Fibroblast of lung (primary cell): ENCODE measurements around the gene GATAD1. TPM values are rescaled to one million over a fixed set of nuclear protein-coding genes. Genes with fewer than 3 reads are reported as not detected.

ENCODE experiments used
- DNase-seq, 2 donors: peaks; one replicate each; pipeline versions ENCODE4 v3.0.0 to v3.0.0-alpha.2; 2010; ENCODE audit warnings: low read depth in 2 of 2
- H2AFZ ChIP-seq: 2 replicates; pipeline ENCODE4 v1.5.1; 2012; ENCODE audit warnings: low read length, control low read depth, inconsistent platforms
- H3K27ac ChIP-seq: 2 replicates; pipeline ENCODE4 v1.5.1; 2011; ENCODE audit warnings: low read length, control low read depth; ENCODE audit not compliant: insufficient read depth
- H3K27me3 ChIP-seq: 2 replicates; pipeline ENCODE4 v1.5.1; 2011; ENCODE audit warnings: mild to moderate bottlenecking, low read length; ENCODE audit not compliant: control insufficient read depth, insufficient read depth
- H3K36me3 ChIP-seq: 2 replicates; pipeline ENCODE4 v1.5.1; 2011; ENCODE audit warnings: low read length; ENCODE audit not compliant: control insufficient read depth, insufficient read depth
- H3K4me1 ChIP-seq: 2 replicates; pipeline ENCODE4 v1.5.1; 2011; ENCODE audit warnings: low read length; ENCODE audit not compliant: control insufficient read depth, insufficient read depth; ENCODE audit errors: extremely low read depth
- H3K4me2 ChIP-seq: 2 replicates; pipeline ENCODE4 v1.5.1; 2011; ENCODE audit warnings: low read length, control low read depth; ENCODE audit not compliant: insufficient read depth; ENCODE audit errors: extremely low read depth
- H3K4me3 ChIP-seq, 4 experiments: fragments of 200-600 bp in 1 of 4; sonication (generic) in 1 of 4; replicated peaks in 1 of 4; 2 replicates each; pipeline ENCODE4 v1.5.1; 2011 to 2016; ENCODE audit warnings: low read length in 4 of 4, low read depth in 3 of 4, mild to moderate bottlenecking in 3 of 4, control low read depth in 2 of 4, inconsistent platforms in 1 of 4, mixed read lengths in 1 of 4; ENCODE audit not compliant: insufficient read depth in 1 of 4; ENCODE audit errors: control extremely low read depth in 1 of 4
- H3K79me2 ChIP-seq: 2 replicates; pipeline ENCODE4 v1.5.1; 2012; ENCODE audit warnings: mild to moderate bottlenecking, low read length, inconsistent platforms; ENCODE audit not compliant: control insufficient read depth, insufficient read depth
- H3K9ac ChIP-seq: 2 replicates; pipeline ENCODE4 v1.5.1; 2011; ENCODE audit warnings: mild to moderate bottlenecking, low read length, control low read depth; ENCODE audit not compliant: insufficient read depth
- H3K9me3 ChIP-seq: 2 replicates; pipeline ENCODE4 v1.5.1; 2012; ENCODE audit warnings: low read depth, low read length; ENCODE audit not compliant: control insufficient read depth, insufficient read depth
- H4K20me1 ChIP-seq: 2 replicates; pipeline ENCODE4 v1.5.1; 2011; ENCODE audit warnings: low read length; ENCODE audit not compliant: control insufficient read depth, insufficient read depth; ENCODE audit errors: extremely low read depth
- EZH2 ChIP-seq: IDR thresholded peaks from 2 replicates; pipeline ENCODE4 v1.5.1; 2012; ENCODE audit warnings: low read length, control low read depth, mild to moderate bottlenecking; ENCODE audit errors: missing control alignments
- polyA plus RNA-seq, 2 donors: library from polyadenylated mRNA; depleted of rRNA in 1 of 2; stranded (reverse) in 1 of 2; unstranded in 1 of 2; fragments of >200 nt; gene quantifications; 2 replicates each; pipeline ENCODE4 v1.2.1, GENCODE V29; 2011 to 2012; ENCODE audit warnings: missing spikeins in 1 of 2
- total RNA-seq: library from RNA; depleted of rRNA; stranded (reverse); fragments of >200 nt; gene quantifications from 2 replicates; pipeline ENCODE4 v1.2.1, GENCODE V29; 2014
- TF ChIP-seq, protein P1 (sequence below), 2 donors: IDR thresholded peaks in 1 of 2; conservative IDR thresholded peaks in 1 of 2; 1 replicate in 1 of 2; 2 replicates in 1 of 2; pipeline ENCODE4 v1.5.1; 2011 to 2012; ENCODE audit warnings: low read length in 2 of 2, control low read depth in 1 of 2, inconsistent platforms in 1 of 2, low read depth in 1 of 2, mild to moderate bottlenecking in 1 of 2

Gene GATAD1
- total and polyA plus RNA-seq, 2 donors (not counting 1 experiment from before 2014, with no cell fraction given), result 32.1 to 32.4 TPM

DNA sequence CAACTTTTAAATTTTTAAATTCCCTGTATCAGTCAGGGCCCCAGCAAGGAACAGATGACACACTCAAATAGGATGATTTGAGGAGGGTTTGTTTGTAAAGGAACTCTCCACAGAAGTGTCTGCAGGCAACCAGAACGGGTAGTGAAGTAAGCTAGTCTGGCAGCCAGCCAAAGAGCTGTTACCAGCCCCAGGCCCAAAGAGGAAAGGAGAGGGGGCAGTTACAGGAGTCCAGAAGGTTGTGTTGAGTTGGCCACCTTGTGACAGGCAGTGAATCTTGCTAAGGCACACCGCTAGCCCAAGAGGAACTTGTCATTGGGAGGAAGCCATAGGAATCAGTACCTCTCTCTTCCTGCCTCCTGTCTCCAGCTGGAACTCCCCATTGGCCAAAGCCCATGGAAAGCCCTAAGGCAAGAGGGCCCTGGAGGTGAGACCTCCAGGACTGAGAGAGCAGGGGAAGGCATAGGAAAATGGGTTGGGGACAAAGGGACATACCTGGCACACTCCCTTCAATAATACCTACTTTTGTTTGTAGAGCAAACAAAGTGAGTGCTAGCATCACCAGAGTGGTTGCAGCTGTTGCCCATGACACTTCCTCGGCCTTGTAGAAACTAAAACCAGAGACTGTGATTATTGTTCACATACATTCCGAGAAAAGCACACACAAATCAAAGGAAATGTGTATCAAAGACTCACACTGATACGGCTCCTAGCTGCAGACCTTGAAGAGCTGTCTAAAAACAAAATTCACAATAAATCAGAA lies 25.4 kb upstream of the GATAD1 start:
- TF ChIP-seq, protein P1, sequence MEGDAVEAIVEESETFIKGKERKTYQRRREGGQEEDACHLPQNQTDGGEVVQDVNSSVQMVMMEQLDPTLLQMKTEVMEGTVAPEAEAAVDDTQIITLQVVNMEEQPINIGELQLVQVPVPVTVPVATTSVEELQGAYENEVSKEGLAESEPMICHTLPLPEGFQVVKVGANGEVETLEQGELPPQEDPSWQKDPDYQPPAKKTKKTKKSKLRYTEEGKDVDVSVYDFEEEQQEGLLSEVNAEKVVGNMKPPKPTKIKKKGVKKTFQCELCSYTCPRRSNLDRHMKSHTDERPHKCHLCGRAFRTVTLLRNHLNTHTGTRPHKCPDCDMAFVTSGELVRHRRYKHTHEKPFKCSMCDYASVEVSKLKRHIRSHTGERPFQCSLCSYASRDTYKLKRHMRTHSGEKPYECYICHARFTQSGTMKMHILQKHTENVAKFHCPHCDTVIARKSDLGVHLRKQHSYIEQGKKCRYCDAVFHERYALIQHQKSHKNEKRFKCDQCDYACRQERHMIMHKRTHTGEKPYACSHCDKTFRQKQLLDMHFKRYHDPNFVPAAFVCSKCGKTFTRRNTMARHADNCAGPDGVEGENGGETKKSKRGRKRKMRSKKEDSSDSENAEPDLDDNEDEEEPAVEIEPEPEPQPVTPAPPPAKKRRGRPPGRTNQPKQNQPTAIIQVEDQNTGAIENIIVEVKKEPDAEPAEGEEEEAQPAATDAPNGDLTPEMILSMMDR (conservative IDR thresholded peaks at IDR 0.05 in 1 of 2, IDR thresholded peaks at IDR 0.05 in 1 of 2; ENCODE audit: low read depth in 1 of 2, low read length in 2 of 2), result no peak
- TF ChIP-seq EZH2, result no peak

DNA sequence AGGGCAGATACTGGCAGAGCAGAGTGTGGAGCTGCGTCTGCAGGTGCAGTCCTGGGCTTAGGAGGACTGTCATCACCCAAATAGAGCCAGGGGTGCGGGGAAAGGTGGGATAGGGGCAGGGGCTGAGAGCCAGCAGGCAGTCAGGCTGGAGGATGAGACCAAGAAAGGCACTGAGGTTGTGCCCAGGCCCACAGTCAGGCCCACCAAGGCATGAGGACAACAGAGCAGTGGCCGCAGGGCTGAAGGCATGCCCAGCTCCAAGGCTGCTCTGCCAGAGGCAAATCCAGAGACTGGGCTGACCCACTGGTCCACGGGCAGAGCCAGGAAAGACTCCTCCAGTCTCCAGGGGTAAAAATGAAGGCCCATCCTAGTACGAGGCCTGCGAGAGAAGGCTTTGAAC lies 24.4 kb upstream of the GATAD1 start:
- Histone ChIP-seq H4K20me1 (no peaks in the 10 kb centered on the region), H3K4me2 (no peak overlapping the region), H2AFZ (no peak overlapping the region), H3K36me3 (no peaks in the 10 kb centered on the region), H3K79me2 (no peaks in the 10 kb centered on the region), H3K27me3 (no peaks in the 10 kb centered on the region), H3K4me3 (no peak overlapping the region), H3K27ac (no peak overlapping the region), H3K9me3 (no peaks in the 10 kb centered on the region), H3K4me1 (no peaks in the 10 kb centered on the region), H3K9ac (no peak overlapping the region)
- no peak for TF ChIP-seq EZH2
- TF ChIP-seq, protein P1 (conservative IDR thresholded peaks at IDR 0.05 in 1 of 2, IDR thresholded peaks at IDR 0.05 in 1 of 2; ENCODE audit: low read depth in 1 of 2, low read length in 2 of 2), result no peak
- DNase-seq, result no peak

More for the DNA sequence above, 25.4 kb upstream of the GATAD1 start:
- DNase-seq, result no peak
- Histone ChIP-seq H4K20me1 (no peaks in the 10 kb centered on the region), H3K4me2 (no peak overlapping the region), H3K79me2 (no peaks in the 10 kb centered on the region), H3K4me1 (no peaks in the 10 kb centered on the region), H3K4me3 (no peak overlapping the region), H3K27me3 (no peaks in the 10 kb centered on the region), H2AFZ (no peak overlapping the region), H3K9me3 (no peaks in the 10 kb centered on the region), H3K27ac (no peak overlapping the region), H3K36me3 (no peaks in the 10 kb centered on the region), H3K9ac (no peak overlapping the region)

DNA sequence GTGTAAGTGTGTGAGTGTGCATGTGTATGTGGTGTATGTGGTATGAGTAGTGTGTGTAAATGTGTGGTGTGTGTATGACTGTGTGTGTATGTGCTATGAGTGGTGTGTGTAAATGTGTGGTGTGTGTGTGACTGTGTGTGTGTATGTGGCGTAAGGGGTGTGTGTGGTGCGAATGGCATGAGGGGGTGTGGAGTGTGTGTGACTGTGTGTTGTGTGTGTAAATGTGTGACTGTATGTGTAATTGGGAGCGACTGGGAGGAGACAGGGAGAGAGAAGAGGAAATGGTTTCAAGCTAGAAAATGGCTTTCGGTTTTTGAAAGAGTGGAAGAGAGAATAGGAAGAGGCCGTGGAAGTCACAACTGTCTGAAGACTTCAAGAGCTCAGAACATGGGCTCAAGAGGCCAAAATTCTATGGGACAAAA lies 23.6 kb upstream of the GATAD1 start:
- no peak overlapping the region for H3K9ac ChIP-seq
- TF ChIP-seq, protein P1 (conservative IDR thresholded peaks at IDR 0.05 in 1 of 2, IDR thresholded peaks at IDR 0.05 in 1 of 2; ENCODE audit: low read depth in 1 of 2, low read length in 2 of 2), result no peak
- no peak for TF ChIP-seq EZH2
- H3K27ac ChIP-seq, result no peak overlapping the region
- H4K20me1 ChIP-seq, result no peaks in the 10 kb centered on the region
- H3K36me3 ChIP-seq, result no peaks in the 10 kb centered on the region
- no peak overlapping the region for H3K4me2 ChIP-seq
- no peaks in the 10 kb centered on the region for H3K9me3 ChIP-seq
- H2AFZ ChIP-seq, result no peak overlapping the region
- no peak for DNase-seq
- no peaks in the 10 kb centered on the region for H3K79me2 ChIP-seq
- no peaks in the 10 kb centered on the region for H3K4me1 ChIP-seq
- H3K27me3 ChIP-seq, result no peaks in the 10 kb centered on the region
- H3K4me3 ChIP-seq, result no peak overlapping the region
